GM12873 (cell line): ENCODE measurements around the gene EML1.

Experiments used
- TF ChIP-seq, protein P1 (sequence below): IDR thresholded peaks from 2 replicates; pipeline ENCODE4 v1.5.1; 2012; ENCODE audit warnings: low read depth, mild to moderate bottlenecking, moderate library complexity, low read length, control low read depth; ENCODE audit not compliant: insufficient read depth; ENCODE audit errors: missing control alignments

The EML1 gene

DNA sequence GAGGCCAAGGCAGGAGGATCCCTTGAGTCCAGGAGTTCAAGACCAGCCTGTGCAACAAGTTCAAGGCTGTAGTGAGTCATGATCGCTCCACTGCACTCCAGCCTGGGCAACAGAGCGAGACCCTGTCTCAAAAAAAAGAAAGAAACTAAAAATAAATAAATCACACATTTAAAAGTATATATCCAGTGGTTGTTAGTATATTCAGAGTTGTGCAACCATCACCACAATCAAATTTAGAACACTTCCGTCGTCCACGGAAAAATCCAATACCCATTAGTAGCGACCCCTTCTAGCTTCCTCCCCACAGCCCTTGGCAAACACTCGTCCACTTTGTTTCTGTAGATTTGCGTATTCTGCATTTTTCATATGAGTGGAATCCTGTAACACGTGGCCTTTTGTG lies 44.7 kb upstream of the EML1 start:
- TF ChIP-seq, protein P1, sequence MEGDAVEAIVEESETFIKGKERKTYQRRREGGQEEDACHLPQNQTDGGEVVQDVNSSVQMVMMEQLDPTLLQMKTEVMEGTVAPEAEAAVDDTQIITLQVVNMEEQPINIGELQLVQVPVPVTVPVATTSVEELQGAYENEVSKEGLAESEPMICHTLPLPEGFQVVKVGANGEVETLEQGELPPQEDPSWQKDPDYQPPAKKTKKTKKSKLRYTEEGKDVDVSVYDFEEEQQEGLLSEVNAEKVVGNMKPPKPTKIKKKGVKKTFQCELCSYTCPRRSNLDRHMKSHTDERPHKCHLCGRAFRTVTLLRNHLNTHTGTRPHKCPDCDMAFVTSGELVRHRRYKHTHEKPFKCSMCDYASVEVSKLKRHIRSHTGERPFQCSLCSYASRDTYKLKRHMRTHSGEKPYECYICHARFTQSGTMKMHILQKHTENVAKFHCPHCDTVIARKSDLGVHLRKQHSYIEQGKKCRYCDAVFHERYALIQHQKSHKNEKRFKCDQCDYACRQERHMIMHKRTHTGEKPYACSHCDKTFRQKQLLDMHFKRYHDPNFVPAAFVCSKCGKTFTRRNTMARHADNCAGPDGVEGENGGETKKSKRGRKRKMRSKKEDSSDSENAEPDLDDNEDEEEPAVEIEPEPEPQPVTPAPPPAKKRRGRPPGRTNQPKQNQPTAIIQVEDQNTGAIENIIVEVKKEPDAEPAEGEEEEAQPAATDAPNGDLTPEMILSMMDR, result no peak

DNA sequence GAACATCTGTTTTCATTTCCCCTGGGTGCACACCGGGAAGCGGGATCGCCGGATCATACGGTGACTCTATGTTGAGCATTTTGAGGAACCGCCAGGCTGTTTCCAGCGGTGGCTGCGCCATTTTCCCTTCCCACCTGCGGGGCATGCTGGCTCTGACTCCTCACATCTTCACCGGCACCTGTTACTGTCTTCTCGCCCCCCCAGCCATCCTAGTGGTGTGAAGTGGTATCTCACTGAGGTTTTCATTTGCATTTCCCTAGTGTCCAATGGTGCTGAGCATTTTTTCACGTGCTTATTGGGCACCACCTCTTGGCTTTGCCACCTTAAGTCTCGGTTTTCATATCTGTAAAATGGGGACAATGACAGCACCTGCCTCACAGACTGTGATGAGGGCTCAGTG lies 44.1 kb upstream of the EML1 start:
- TF ChIP-seq, protein P1, result peak; percentile 41

DNA sequence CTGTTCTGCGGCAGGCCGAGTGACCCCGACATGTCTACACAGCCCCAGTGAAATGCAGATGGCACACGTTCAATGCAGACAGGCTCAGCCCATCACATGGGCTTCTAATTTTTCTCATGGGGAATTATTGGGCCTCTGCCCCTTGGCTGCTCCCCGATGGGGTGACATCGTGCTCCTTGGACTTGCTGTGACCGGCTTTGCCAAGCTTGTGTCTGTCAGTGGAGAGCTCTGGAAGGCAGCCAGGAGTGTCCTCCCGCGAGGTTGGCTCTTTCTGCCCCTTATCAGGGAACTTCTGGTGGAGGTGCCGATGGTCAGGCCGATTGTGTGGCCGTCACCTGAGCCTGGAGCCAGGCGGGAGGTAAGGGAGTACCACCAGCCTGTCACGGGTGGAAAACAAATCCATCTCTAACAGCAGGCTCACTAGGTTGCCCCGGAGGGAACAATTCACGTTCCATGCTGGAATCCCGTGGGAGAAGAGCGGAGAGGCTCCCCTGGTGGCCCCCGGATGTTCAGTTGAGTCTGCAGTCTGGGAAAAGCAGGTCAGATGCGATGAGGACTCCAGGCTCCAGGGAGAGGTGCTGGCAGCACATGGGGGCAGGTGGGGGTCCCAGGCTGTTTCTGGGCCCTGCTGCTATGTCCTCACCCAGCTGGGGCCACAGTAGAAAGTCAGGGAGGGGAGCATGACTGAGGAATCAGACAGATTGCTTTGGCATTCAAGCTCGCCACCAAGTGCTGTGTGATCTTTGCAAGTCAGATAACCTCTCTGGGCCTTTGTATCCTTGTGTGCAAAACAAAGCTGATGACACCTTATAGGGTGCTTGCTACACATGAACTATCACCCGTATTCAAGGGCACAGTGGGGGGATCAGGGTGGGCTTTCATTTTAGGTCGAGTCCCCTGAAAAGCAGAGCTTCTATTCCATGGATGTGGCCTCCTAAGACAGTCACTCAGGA lies 43.2 kb upstream of the EML1 start:
- TF ChIP-seq, protein P1, result no peak

DNA sequence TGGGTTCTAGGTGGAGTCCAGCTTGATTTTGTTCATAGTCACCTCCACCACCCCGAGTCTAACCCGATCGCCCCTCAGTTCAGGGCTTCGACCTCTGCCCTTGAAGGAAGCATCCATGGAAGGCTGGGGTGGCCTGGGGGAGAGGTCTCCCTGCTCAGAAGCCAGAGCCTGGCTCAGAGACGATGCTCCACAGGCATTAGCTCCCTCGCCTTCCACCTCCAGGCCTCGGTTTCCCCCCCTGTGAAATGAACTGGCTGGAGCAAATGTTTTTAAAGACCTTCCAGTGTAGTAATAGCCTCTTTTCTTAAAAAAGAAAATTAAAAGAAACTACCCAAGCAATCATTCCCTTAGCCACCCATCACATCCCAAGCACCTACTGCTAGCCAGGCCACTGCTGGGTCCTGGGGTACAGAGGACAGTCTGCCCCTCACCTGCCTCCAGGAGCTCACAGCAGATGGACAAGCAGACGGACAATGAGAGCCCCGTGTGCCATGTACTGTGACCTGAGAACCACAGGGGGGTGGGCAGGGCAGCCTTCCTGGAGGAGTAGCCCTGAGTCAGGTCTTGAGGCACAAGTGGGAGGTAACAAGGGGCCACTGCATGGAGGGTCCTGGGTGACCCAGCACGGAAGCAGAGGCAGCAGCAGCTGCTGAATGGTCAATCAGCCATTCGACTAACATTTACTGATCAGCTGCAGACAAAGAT lies 42.3 kb upstream of the EML1 start:
- TF ChIP-seq, protein P1, result no peak

DNA sequence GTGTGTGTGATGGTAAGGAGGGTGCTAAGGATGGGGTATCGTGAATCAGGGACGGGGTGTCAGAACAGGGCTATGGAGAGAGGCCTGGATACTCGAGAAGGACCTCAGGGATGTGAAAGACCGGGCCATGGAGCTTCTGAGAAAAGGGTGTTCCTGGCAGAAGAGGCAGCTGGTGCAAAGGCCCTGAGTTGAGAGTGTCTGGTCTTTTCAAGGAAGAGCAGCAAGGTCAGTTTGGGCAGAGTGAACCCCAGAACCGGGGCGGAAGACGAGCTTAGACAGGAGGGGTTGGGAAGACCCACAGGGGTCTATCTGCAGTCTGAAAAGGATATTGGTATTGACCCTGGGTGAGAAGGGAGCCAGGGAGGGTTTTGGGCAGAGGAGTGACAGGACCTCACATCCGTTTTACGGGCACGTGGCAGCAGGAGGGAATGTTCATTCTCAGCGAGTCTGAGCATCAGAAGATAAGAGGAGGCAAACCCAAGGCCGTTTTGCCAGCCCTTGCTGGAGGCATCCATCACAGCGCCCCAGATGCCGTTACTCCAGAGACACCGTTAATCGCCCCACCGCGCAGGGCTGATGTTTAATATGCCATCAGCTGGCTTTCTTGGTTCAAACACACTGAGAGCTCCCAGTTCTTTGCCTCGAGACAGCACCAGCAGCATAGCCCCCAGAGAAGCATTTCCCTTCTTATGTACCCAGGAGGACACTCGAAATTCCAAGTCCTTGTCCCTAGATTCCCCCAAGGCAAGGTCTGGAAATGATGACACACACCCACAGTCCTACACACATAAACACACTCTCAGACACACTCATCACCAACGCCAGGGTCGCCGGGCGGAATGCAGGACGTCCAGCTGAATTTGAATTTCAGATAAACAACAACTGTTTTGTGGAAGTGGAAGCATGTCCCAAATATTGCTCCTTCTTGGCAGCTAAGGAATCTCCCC lies 41.4 kb upstream of the EML1 start:
- TF ChIP-seq, protein P1, result no peak

DNA sequence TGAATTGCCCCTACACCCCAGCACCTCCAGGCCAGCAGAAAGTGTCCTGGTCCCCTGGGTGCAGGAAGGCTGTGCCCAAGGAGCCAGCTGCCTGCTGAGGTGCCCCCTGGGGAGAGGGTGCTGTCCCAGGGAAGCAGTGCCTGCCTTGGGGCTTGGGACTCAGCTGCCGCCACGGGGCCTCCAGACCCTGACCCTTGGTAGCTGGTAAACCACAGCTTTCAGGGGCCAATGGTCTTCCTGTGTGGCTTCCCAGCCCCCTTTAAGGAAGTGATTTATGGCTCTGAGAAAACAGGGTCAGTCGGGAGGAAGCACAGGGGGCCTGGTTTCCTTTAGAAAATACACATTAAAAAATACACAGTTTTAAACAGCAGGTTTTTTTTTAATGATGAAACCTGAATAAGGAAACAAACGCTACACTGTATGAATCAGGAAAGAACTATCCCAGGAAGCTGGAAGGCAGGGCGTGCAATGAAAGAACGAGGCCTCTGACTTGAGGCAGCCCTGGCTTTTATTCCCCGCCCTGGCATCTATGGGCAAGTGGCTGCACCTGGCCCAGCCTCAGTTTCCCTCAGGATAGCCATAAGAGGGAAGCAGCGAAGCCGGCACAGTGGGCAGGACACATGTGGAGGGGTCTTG lies 40.6 kb upstream of the EML1 start:
- TF ChIP-seq, protein P1, result no peak
